Activated T-helper 1 cell treated with anti-CD3 and anti-CD28 coated beads, Interleukin-2, amount 50 U/mL, for 16 hours (primary cell): ENCODE data around the gene CLP1.
"Not testable (repeated sequence)": the region's sequence is repeated elsewhere in the genome, so short reads cannot be mapped to it uniquely, and the experiment has no call there.

Experiments
- DNase-seq, 2 donors: peaks; one replicate each; pipeline ENCODE4 v3.0.0-alpha.2; 2020; ENCODE audit warnings: low read depth in 1 of 2, low spot score in 1 of 2

The CLP1 gene

GRCh38 chr11:57640068-57640800, 17.3 kb upstream of the CLP1 start:
- DNase-seq, result no peak

GRCh38 chr11:57641011-57641807, 16.4 kb upstream of the CLP1 start:
- DNase-seq, result no peak

GRCh38 chr11:57643802-57644201, 13.8 kb upstream of the CLP1 start:
- DNase-seq, result no peak

- DNase-seq, result peak; percentile 68 to 73
These were observed 12.5 kb upstream of the CLP1 start for GRCh38 chr11:57644748-57645688.

GRCh38 chr11:57645689-57646085, 11.9 kb upstream of the CLP1 start:
- no peak for DNase-seq

- DNase-seq, result no peak
These were observed 11.3 kb upstream of the CLP1 start for GRCh38 chr11:57646194-57646798.

- DNase-seq, result no peak
These were observed 10.7 kb upstream of the CLP1 start for GRCh38 chr11:57646799-57647303.

GRCh38 chr11:57647372-57647771, 10.2 kb upstream of the CLP1 start:
- DNase-seq, result no peak

GRCh38 chr11:57647960-57648800, 9.4 kb upstream of the CLP1 start:
- DNase-seq, result no peak

- no peak for DNase-seq
These were observed 8.5 kb upstream of the CLP1 start for GRCh38 chr11:57648801-57649735.

GRCh38 chr11:57649826-57650738, 7.5 kb upstream of the CLP1 start, which contains the start of gene YPEL4:
Gene YPEL4, minus strand, starts transcription at chr11:57649912. Its CDS starts 2,805 bp downstream, at chr11:57647107.
- peak; percentile 26 to 52 for DNase-seq

- DNase-seq, result no peak
These were observed 6.8 kb upstream of the CLP1 start for GRCh38 chr11:57650739-57651090.

GRCh38 chr11:57651408-57651807, 6.2 kb upstream of the CLP1 start:
- DNase-seq, result no peak

GRCh38 chr11:57652230-57652629, 5.3 kb upstream of the CLP1 start:
- DNase-seq, result not testable (repeated sequence)

GRCh38 chr11:57652662-57653061, 4.9 kb upstream of the CLP1 start:
- DNase-seq, result no peak

- no peak for DNase-seq
These were observed 4.4 kb upstream of the CLP1 start for GRCh38 chr11:57653163-57653562.

- DNase-seq, result no peak
These were observed 723 bp upstream of the CLP1 start for GRCh38 chr11:57656885-57657193.

GRCh38 chr11:57658023-57658361, 430 bp downstream of the CLP1 start:
- DNase-seq, result no peak
